ENCODE measurements around the gene EPS8L3.

Gene EPS8L3

GRCh38 chr1:109765896-109766615 lies 2.3 kb upstream of the EPS8L3 start:
- peak overlapping the region; percentile 17 to 48 for H3K4me3 ChIP-seq (ENCODE audit: low read length in 2 of 2)
- H3K36me3 ChIP-seq (ENCODE audit: control insufficient read depth in 2 of 2, insufficient read depth in 2 of 2, low read length in 2 of 2): peaks cover 0 to 8% of the 10 kb centered on the region in 2 donors
- no peaks in the 10 kb centered on the region for H3K9me3 ChIP-seq (ENCODE audit: control insufficient read depth in 2 of 2, low read length in 2 of 2)
- peaks cover 33 to 41% of the 10 kb centered on the region in 2 donors for H3K4me1 ChIP-seq (ENCODE audit: control insufficient read depth in 2 of 2, insufficient read depth in 2 of 2, low read length in 2 of 2)
- H3K9ac ChIP-seq (ENCODE audit: low read depth in 1 of 2, low read length in 2 of 2): peak overlapping the region in 1 of 2 donors; percentile 42
- peak overlapping the region; percentile 97 to 98 for H3K27ac ChIP-seq (ENCODE audit: low read depth in 2 of 2, low read length in 2 of 2)
- H3K27me3 ChIP-seq (ENCODE audit: control insufficient read depth in 2 of 2, insufficient read depth in 2 of 2, low read length in 2 of 2): no peaks in the 10 kb centered on the region

DNA sequence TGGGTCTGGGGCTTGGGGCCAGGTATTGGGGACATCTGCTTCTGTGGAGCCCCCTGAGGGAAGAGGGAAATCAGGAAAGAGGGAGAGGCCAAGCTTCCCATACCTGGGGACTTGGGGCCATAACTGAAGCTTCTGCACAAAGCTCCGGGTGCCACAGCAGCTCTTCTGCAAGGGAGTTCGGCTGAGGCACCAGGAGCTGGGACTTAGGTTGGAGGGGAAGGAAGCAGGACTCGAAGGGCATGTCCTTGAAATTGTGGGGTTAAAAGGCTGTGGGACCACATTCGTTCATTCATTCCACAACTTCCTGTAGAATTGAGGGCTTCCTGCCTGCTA lies 1.7 kb upstream of the EPS8L3 start:
- Histone ChIP-seq H3K27me3 (ENCODE audit: control insufficient read depth in 2 of 2, insufficient read depth in 2 of 2, low read length in 2 of 2) (no peaks in the 10 kb centered on the region), H3K9me3 (ENCODE audit: control insufficient read depth in 2 of 2, low read length in 2 of 2) (no peaks in the 10 kb centered on the region), H3K36me3 (ENCODE audit: control insufficient read depth in 2 of 2, insufficient read depth in 2 of 2, low read length in 2 of 2) (peaks cover 0 to 11% of the 10 kb centered on the region in 2 donors), H3K9ac (ENCODE audit: low read depth in 1 of 2, low read length in 2 of 2) (peak overlapping the region in 1 of 2 donors; percentile 42), H3K27ac (ENCODE audit: low read depth in 2 of 2, low read length in 2 of 2) (peak overlapping the region; percentile 97 to 98), H3K4me3 (ENCODE audit: low read length in 2 of 2) (peak overlapping the region; percentile 17 to 48), H3K4me1 (ENCODE audit: control insufficient read depth in 2 of 2, insufficient read depth in 2 of 2, low read length in 2 of 2) (peaks cover 38 to 41% of the 10 kb centered on the region in 2 donors)

GRCh38 chr1:109764561-109765482 lies 1.1 kb upstream of the EPS8L3 start:
- peak overlapping the region; percentile 100 for H3K9ac ChIP-seq (ENCODE audit: low read depth in 1 of 2, low read length in 2 of 2)
- H3K9me3 ChIP-seq (ENCODE audit: control insufficient read depth in 2 of 2, low read length in 2 of 2): no peaks in the 10 kb centered on the region
- H3K27me3 ChIP-seq (ENCODE audit: control insufficient read depth in 2 of 2, insufficient read depth in 2 of 2, low read length in 2 of 2): no peaks in the 10 kb centered on the region
- peaks cover 39 to 41% of the 10 kb centered on the region in 2 donors for H3K4me1 ChIP-seq (ENCODE audit: control insufficient read depth in 2 of 2, insufficient read depth in 2 of 2, low read length in 2 of 2)
- H3K36me3 ChIP-seq (ENCODE audit: control insufficient read depth in 2 of 2, insufficient read depth in 2 of 2, low read length in 2 of 2): peaks cover 2 to 16% of the 10 kb centered on the region in 2 donors
- peak overlapping the region; percentile 97 to 98 for H3K27ac ChIP-seq (ENCODE audit: low read depth in 2 of 2, low read length in 2 of 2)
- peak overlapping the region in 1 of 2 donors; percentile 89 for H3K4me3 ChIP-seq (ENCODE audit: low read length in 2 of 2)

DNA sequence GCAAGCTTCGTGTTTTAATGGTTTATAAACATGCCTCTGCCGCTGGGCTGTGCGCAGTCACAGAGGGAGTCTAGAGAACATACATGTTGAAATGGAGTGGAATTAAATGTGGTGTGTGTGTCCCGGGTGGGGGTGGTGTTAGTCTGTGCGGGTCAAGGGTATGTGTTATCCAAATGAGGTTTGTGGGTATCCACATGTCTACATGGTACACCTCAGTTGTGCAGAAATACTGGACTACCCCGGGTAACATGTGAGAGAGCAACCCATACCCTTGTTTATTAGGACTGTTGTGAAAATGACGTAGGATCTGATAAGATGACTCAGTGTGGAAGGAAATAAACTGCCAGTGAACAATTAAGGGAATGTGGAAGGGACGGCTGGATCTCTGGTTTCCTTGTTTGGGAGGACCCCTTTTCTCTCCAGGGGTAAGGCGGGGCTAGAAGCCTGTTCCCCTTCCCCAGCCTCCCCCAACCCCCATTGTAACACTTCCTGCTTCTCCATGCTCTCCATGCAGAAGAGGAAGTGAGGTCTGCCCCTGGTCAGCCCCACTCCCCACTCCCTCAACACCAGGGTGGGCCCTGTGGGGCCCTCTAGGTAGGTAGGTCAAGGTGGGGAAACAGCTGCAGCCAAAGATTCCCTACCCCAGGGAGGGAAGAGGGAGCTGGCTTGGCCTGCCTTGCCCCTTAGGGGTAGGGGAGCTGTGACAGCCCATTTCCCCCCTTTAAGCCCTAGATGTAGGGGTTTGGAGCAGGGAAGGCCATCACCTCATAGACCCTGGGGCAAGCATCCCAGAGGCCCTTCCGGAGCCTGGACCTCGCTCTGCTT lies 690 bp downstream of the EPS8L3 start:
- H3K4me3 ChIP-seq (ENCODE audit: low read length in 2 of 2): peak overlapping the region; percentile 89 to 98
- peak overlapping the region; percentile 97 to 98 for H3K27ac ChIP-seq (ENCODE audit: low read depth in 2 of 2, low read length in 2 of 2)
- peak overlapping the region; percentile 100 for H3K9ac ChIP-seq (ENCODE audit: low read depth in 1 of 2, low read length in 2 of 2)
- H3K36me3 ChIP-seq (ENCODE audit: control insufficient read depth in 2 of 2, insufficient read depth in 2 of 2, low read length in 2 of 2): peaks cover 20 to 34% of the 10 kb centered on the region in 2 donors
- no peaks in the 10 kb centered on the region for H3K27me3 ChIP-seq (ENCODE audit: control insufficient read depth in 2 of 2, insufficient read depth in 2 of 2, low read length in 2 of 2)
- H3K9me3 ChIP-seq (ENCODE audit: control insufficient read depth in 2 of 2, low read length in 2 of 2): no peaks in the 10 kb centered on the region
- peaks cover 39 to 41% of the 10 kb centered on the region in 2 donors for H3K4me1 ChIP-seq (ENCODE audit: control insufficient read depth in 2 of 2, insufficient read depth in 2 of 2, low read length in 2 of 2)

GRCh38 chr1:109762039-109762585 lies 1.6 kb downstream of the EPS8L3 start:
- Histone ChIP-seq H3K4me1 (ENCODE audit: control insufficient read depth in 2 of 2, insufficient read depth in 2 of 2, low read length in 2 of 2) (peaks cover 39 to 41% of the 10 kb centered on the region in 2 donors), H3K4me3 (ENCODE audit: low read length in 2 of 2) (peak overlapping the region; percentile 89 to 98), H3K9ac (ENCODE audit: low read depth in 1 of 2, low read length in 2 of 2) (peak overlapping the region; percentile 66 to 100), H3K27ac (ENCODE audit: low read depth in 2 of 2, low read length in 2 of 2) (peak overlapping the region; percentile 97 to 98), H3K27me3 (ENCODE audit: control insufficient read depth in 2 of 2, insufficient read depth in 2 of 2, low read length in 2 of 2) (no peaks in the 10 kb centered on the region), H3K36me3 (ENCODE audit: control insufficient read depth in 2 of 2, insufficient read depth in 2 of 2, low read length in 2 of 2) (peaks cover 27 to 41% of the 10 kb centered on the region in 2 donors), H3K9me3 (ENCODE audit: control insufficient read depth in 2 of 2, low read length in 2 of 2) (no peaks in the 10 kb centered on the region)

DNA sequence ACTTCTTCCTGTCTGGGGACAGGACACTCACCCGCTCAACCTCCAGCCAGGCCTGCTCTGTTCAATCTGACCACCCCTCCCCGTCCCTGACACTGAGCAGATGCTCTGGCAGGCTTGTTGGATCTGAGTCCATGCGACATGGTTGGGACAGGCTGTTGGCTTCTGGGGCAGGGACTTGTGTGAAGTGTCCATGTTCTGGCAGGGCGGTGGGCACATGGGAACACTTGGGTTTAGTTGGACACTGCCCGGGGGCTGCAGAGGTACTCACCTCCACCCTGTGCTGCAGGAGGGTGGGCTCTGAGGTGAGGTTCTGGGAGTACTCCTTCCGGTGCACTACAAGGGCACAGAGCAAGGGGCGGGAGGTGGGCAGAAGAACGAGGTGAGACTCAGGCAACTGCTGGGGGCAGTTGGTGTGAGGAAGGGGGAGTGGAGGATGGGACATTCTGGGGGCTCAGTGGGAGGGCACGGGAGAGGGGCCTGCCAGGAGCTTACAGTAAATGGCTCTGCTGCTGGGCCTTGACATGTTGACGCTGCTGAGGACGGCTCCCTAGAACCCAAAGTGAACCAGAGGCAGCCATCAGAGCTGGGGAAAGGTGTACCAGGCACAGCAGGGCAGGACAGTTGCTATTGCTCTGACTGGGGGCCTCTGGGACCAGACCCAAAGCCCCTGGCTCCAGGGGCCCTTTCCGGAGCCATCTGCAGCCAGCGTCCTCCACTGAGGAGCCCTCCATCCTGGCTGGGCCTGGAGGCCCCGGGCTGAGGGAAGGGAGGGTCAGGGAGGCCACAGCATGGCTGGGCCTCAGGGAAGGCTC lies 2.3 kb downstream of the EPS8L3 start:
- peak overlapping the region in 1 of 2 donors; percentile 100 for H3K9ac ChIP-seq (ENCODE audit: low read depth in 1 of 2, low read length in 2 of 2)
- no peaks in the 10 kb centered on the region for H3K9me3 ChIP-seq (ENCODE audit: control insufficient read depth in 2 of 2, low read length in 2 of 2)
- H3K36me3 ChIP-seq (ENCODE audit: control insufficient read depth in 2 of 2, insufficient read depth in 2 of 2, low read length in 2 of 2): peaks cover 32 to 47% of the 10 kb centered on the region in 2 donors
- H3K4me3 ChIP-seq (ENCODE audit: low read length in 2 of 2): peak overlapping the region in 1 of 2 donors; percentile 89
- no peak overlapping the region for H3K27ac ChIP-seq (ENCODE audit: low read depth in 2 of 2, low read length in 2 of 2)
- no peaks in the 10 kb centered on the region for H3K27me3 ChIP-seq (ENCODE audit: control insufficient read depth in 2 of 2, insufficient read depth in 2 of 2, low read length in 2 of 2)
- peaks cover 36 to 39% of the 10 kb centered on the region in 2 donors for H3K4me1 ChIP-seq (ENCODE audit: control insufficient read depth in 2 of 2, insufficient read depth in 2 of 2, low read length in 2 of 2)

DNA sequence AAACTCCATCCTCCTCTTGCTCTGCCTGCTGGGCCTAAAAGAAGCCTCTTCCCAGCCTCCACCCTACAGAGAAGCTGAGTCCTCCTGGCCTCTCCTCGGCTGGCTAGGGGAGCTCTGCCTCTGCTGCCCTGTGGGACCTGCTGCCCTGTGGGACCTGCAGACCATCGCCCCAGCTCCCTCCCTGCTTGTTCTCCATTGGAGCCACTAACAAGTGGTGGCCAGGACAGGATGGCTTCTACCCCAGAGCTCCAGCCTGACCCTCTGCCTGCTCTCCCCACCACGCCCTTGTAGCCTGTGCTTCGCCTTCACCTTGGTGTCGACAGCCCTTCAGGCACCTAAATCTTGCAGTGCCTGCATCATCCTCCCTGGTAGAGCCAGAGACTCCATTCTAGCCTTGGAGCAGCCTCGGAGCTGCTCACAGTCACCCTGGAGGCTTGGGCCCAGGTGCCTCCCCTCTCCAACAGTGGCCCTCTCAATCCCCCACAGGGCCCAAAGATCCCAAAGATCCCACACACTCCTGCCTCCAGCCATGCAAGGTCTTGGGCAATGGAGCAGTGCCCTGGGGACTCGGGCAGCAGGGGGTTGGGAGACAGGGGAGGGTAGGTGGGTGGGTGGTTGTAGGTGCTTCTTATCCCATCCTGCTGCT lies 3.0 kb downstream of the EPS8L3 start:
- no peak overlapping the region for H3K4me3 ChIP-seq (ENCODE audit: low read length in 2 of 2)
- no peaks in the 10 kb centered on the region for H3K9me3 ChIP-seq (ENCODE audit: control insufficient read depth in 2 of 2, low read length in 2 of 2)
- no peak overlapping the region for H3K27ac ChIP-seq (ENCODE audit: low read depth in 2 of 2, low read length in 2 of 2)
- H3K9ac ChIP-seq (ENCODE audit: low read depth in 1 of 2, low read length in 2 of 2): no peak overlapping the region
- no peaks in the 10 kb centered on the region for H3K27me3 ChIP-seq (ENCODE audit: control insufficient read depth in 2 of 2, insufficient read depth in 2 of 2, low read length in 2 of 2)
- peaks cover 32 to 37% of the 10 kb centered on the region in 2 donors for H3K4me1 ChIP-seq (ENCODE audit: control insufficient read depth in 2 of 2, insufficient read depth in 2 of 2, low read length in 2 of 2)
- peaks cover 35 to 52% of the 10 kb centered on the region in 2 donors for H3K36me3 ChIP-seq (ENCODE audit: control insufficient read depth in 2 of 2, insufficient read depth in 2 of 2, low read length in 2 of 2)

DNA sequence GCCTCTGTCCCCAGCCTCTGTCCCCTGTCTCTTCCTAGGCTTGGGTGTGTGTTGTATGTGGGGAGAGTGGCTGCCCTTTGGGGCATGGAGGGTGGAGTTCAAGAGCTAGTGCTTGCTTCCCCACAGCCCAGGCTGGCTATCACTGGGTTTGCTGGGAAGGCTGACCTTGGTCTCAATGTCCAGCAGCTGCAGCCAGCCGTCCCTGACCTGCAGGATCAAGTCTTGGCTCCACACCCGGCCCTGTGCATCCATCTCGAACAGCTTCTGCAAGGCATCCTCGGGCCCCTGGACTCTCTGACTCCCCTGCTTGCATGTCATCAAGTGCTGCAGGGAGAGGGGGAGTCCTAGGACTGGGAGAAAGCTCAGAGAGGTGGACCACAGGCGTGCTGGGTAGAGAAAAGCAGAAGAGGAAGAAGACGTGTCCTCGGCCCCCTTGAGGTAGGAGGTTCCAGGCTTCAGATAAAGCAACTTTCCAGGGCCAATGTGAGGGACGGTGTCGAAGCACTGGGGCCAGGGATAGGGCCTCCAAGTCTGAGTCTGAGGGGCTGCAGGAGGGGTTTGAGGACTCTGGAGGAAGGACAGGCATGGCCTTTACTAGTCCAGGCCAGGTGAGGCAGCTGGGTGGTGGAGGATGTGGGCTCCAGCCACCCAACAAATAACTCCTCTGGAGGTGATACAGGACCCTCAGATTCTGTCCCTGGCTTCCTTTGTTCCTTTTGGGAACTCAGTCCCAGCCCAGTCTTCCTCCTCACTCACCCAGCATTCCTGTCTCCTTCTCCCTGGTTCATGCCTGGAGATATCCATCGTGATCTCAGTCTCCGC lies 4.0 kb downstream of the EPS8L3 start:
- Histone ChIP-seq H3K27me3 (ENCODE audit: control insufficient read depth in 2 of 2, insufficient read depth in 2 of 2, low read length in 2 of 2) (no peaks in the 10 kb centered on the region), H3K27ac (ENCODE audit: low read depth in 2 of 2, low read length in 2 of 2) (no peak overlapping the region), H3K9ac (ENCODE audit: low read depth in 1 of 2, low read length in 2 of 2) (no peak overlapping the region), H3K4me3 (ENCODE audit: low read length in 2 of 2) (no peak overlapping the region), H3K36me3 (ENCODE audit: control insufficient read depth in 2 of 2, insufficient read depth in 2 of 2, low read length in 2 of 2) (peaks cover 35 to 60% of the 10 kb centered on the region in 2 donors), H3K4me1 (ENCODE audit: control insufficient read depth in 2 of 2, insufficient read depth in 2 of 2, low read length in 2 of 2) (peaks cover 23 to 27% of the 10 kb centered on the region in 2 donors), H3K9me3 (ENCODE audit: control insufficient read depth in 2 of 2, low read length in 2 of 2) (no peaks in the 10 kb centered on the region)

Data from mucosa of rectum (tissue), 2 donors.